HUES48 (cell line): ENCODE results near the gene RPRD1B.

Experiments
- H3K27ac ChIP-seq: one replicate; pipeline ENCODE4 v1.7.0; 2013; ENCODE audit warnings: low read depth, low read length, inconsistent platforms
- H3K27me3 ChIP-seq: 2 replicates; pipeline ENCODE4 v1.6.1; 2013; ENCODE audit warnings: mild to moderate bottlenecking, low read length; ENCODE audit not compliant: control insufficient read depth, insufficient read depth
- H3K36me3 ChIP-seq: 2 replicates; pipeline ENCODE4 v1.6.1; 2013; ENCODE audit warnings: low read length; ENCODE audit not compliant: control insufficient read depth, insufficient read depth
- H3K4me1 ChIP-seq: 2 replicates; pipeline ENCODE4 v1.6.1; 2013; ENCODE audit warnings: mild to moderate bottlenecking, low read length; ENCODE audit not compliant: control insufficient read depth, insufficient read depth
- H3K4me3 ChIP-seq: 2 replicates; pipeline ENCODE4 v1.5.1; 2013; ENCODE audit warnings: mild to moderate bottlenecking, low read depth, low read length
- H3K9ac ChIP-seq: 2 replicates; pipeline ENCODE4 v1.6.1; 2013; ENCODE audit warnings: mild to moderate bottlenecking, low read depth, low read length, moderate library complexity
- H3K9me3 ChIP-seq: 2 replicates; pipeline ENCODE4 v1.6.1; 2013; ENCODE audit warnings: low read length; ENCODE audit not compliant: control insufficient read depth, insufficient read depth

RPRD1B gene

GRCh38 chr20:37991157-37991866 is 42.2 kb upstream of the RPRD1B start:
- Histone ChIP-seq H3K4me1 (peaks cover 4% of the 10 kb centered on the region; the same call in 1 of the 2 replicates), H3K4me3 (no peak overlapping the region), H3K9me3 (no peaks in the 10 kb centered on the region), H3K27me3 (no peaks in the 10 kb centered on the region), H3K27ac (no peak overlapping the region), H3K9ac (no peak overlapping the region), H3K36me3 (peaks cover 77% of the 10 kb centered on the region)

- no peaks in the 10 kb centered on the region for H3K27me3 ChIP-seq
- H3K4me1 ChIP-seq: peaks cover 4% of the 10 kb centered on the region; the same call in 1 of the 2 replicates
- H3K9ac ChIP-seq: no peak overlapping the region
- H3K9me3 ChIP-seq: no peaks in the 10 kb centered on the region
- no peak overlapping the region for H3K4me3 ChIP-seq
- H3K27ac ChIP-seq: no peak overlapping the region
- peaks cover 77% of the 10 kb centered on the region for H3K36me3 ChIP-seq
Measured at GRCh38 chr20:37991908-37992307, 41.6 kb upstream of the RPRD1B start.

- no peak overlapping the region for H3K9ac ChIP-seq
- peaks cover 78% of the 10 kb centered on the region for H3K36me3 ChIP-seq
- H3K27ac ChIP-seq: no peak overlapping the region
- no peaks in the 10 kb centered on the region for H3K9me3 ChIP-seq
- H3K4me1 ChIP-seq: peaks cover 4% of the 10 kb centered on the region; the same call in 1 of the 2 replicates
- no peak overlapping the region for H3K4me3 ChIP-seq
- H3K27me3 ChIP-seq: no peaks in the 10 kb centered on the region
Measured at GRCh38 chr20:37992802-37993409, 40.6 kb upstream of the RPRD1B start.

DNA sequence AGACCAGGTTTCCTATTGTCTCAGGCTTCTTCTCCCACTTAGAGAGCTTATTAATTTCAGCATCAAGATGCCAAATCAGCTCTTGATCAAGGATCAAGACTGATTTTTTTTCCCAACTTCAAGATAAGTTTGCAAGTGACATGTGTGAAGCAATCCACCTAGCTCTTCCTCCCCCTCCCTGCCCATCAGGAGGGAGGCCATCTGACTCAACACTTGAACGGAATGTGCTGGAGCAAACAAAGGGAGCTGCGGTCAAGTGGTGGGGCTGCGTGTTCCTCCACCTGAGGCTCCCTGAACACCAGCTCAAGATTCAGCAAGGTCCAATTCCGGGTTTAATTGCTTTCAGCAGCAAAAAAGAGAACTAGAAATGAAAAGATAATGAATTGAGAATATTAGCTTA is 39.0 kb upstream of the RPRD1B start:
- Histone ChIP-seq H3K4me3 (no peak overlapping the region), H3K27ac (no peak overlapping the region), H3K4me1 (peaks cover 4% of the 10 kb centered on the region; the same call in 1 of the 2 replicates), H3K36me3 (peaks cover 79% of the 10 kb centered on the region), H3K9me3 (no peaks in the 10 kb centered on the region), H3K27me3 (no peaks in the 10 kb centered on the region), H3K9ac (no peak overlapping the region)

GRCh38 chr20:37995856-37996605 is 37.5 kb upstream of the RPRD1B start:
- H3K9ac ChIP-seq: no peak overlapping the region
- H3K4me3 ChIP-seq: no peak overlapping the region
- H3K36me3 ChIP-seq: peaks cover 82% of the 10 kb centered on the region
- H3K9me3 ChIP-seq: no peaks in the 10 kb centered on the region
- peaks cover 4% of the 10 kb centered on the region; the same call in 1 of the 2 replicates for H3K4me1 ChIP-seq
- no peaks in the 10 kb centered on the region for H3K27me3 ChIP-seq
- H3K27ac ChIP-seq: no peak overlapping the region

DNA sequence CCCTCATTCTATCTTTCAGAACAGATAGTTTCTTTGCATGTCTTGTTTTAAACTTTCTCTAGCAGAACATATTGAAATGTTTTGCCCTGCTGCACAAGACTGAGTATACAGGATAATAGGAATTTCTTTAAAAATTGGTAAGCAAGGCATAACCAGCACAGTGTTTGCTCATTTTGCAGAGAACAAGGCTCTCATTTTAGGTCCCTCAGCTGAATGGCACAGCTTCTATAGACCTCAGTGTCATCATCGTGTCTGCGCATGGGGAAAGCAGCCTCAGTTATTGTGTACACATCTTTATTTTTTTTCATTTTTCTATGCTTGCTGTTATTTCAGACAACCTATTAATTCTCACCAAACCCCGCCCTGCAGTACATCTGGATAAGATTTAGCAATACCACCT is 36.0 kb upstream of the RPRD1B start:
- H3K27me3 ChIP-seq: no peaks in the 10 kb centered on the region
- H3K9me3 ChIP-seq: no peaks in the 10 kb centered on the region
- no peak overlapping the region for H3K4me3 ChIP-seq
- H3K36me3 ChIP-seq: peaks cover 86% of the 10 kb centered on the region
- H3K27ac ChIP-seq: no peak overlapping the region
- H3K9ac ChIP-seq: no peak overlapping the region
- peaks cover 4% of the 10 kb centered on the region; the same call in 1 of the 2 replicates for H3K4me1 ChIP-seq

GRCh38 chr20:37999526-38000263 is 33.9 kb upstream of the RPRD1B start:
- Histone ChIP-seq H3K4me1 (no peaks in the 10 kb centered on the region), H3K27me3 (no peaks in the 10 kb centered on the region), H3K4me3 (no peak overlapping the region), H3K9ac (no peak overlapping the region), H3K27ac (no peak overlapping the region), H3K36me3 (peaks cover 97% of the 10 kb centered on the region), H3K9me3 (no peaks in the 10 kb centered on the region)

GRCh38 chr20:38000293-38000692 is 33.3 kb upstream of the RPRD1B start:
- H3K4me1 ChIP-seq: no peaks in the 10 kb centered on the region
- H3K36me3 ChIP-seq: peaks cover 97% of the 10 kb centered on the region
- H3K4me3 ChIP-seq: no peak overlapping the region
- no peaks in the 10 kb centered on the region for H3K27me3 ChIP-seq
- H3K27ac ChIP-seq: no peak overlapping the region
- H3K9me3 ChIP-seq: no peaks in the 10 kb centered on the region
- H3K9ac ChIP-seq: no peak overlapping the region

DNA sequence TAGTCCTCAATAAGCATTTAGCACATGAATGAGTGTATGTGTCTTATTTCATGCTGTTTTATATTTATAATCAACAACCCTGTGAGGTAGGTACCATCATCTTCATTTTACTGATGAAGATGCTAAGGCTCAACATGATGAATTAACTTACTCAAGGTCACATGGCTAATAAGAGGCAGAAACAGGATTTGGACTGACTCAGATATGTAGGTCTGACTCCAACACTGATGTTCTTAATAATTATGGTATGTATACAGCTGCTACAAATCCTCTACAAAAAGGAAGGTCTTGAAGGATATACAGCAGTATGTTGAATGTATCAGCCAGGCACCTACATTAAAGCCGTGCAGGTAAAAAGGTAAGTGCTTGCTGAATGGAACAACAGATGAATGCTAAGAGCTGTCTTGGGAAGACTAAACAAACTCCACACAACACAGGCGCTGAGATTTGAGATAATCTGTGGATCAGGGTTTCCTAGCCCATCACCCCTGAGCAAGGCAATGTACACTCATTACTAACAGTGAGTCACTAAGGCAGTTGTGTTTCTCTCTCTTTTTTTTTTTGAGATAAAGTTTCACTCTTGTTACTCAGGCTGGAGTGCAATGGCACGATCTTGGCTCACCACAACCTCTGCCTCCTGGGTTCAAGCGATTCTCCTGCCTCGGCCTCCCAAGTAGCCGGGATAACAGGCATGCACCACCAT is 32.2 kb upstream of the RPRD1B start:
- Histone ChIP-seq H3K4me3 (no peak overlapping the region), H3K27me3 (no peaks in the 10 kb centered on the region), H3K9me3 (no peaks in the 10 kb centered on the region), H3K27ac (no peak overlapping the region), H3K4me1 (no peaks in the 10 kb centered on the region), H3K9ac (no peak overlapping the region), H3K36me3 (peaks cover 96% of the 10 kb centered on the region)

GRCh38 chr20:38001981-38002380 is 31.6 kb upstream of the RPRD1B start:
- Histone ChIP-seq H3K4me3 (no peak overlapping the region), H3K27me3 (no peaks in the 10 kb centered on the region), H3K36me3 (peaks cover 95% of the 10 kb centered on the region), H3K9ac (no peak overlapping the region), H3K27ac (no peak overlapping the region), H3K9me3 (no peaks in the 10 kb centered on the region), H3K4me1 (no peaks in the 10 kb centered on the region)
